GM19452 (cell line): Measurements from ENCODE around the gene ZNF322.

Source experiments
- ATAC-seq: cut with Tn5 transposase; IDR thresholded peaks from one replicate; pipeline ENCODE4 v1.9.1; 2021; ENCODE audit not compliant: unreplicated experiment

Gene ZNF322

GRCh38 chr6:26613689-26614683, 45.6 kb downstream of the ZNF322 start:
- no peak for ATAC-seq

DNA sequence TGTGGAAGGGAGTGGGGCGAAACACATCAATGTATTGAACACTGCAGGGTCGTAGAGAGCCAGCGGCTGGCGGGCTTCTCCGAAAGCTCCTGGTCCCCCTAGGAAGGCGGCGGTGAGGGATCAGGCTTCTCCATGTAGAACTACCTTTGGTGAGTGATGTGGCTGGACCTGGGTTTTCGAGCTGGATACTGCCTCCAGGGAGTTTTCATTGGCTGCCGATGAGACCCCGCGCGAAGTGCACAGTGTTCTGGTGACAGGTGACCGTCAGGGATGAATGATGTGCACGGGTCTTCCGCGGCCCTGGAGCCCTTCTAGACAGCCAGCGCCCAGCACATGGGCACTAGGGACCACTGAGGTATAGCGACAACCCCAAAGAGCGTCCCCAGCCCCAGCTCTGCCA, 46.3 kb downstream of the ZNF322 start:
- no peak for ATAC-seq

- no peak for ATAC-seq
Measured at GRCh38 chr6:26611599-26611998, 47.9 kb downstream of the ZNF322 start.

GRCh38 chr6:26609463-26609862, 50.1 kb downstream of the ZNF322 start:
- ATAC-seq, result no peak

DNA sequence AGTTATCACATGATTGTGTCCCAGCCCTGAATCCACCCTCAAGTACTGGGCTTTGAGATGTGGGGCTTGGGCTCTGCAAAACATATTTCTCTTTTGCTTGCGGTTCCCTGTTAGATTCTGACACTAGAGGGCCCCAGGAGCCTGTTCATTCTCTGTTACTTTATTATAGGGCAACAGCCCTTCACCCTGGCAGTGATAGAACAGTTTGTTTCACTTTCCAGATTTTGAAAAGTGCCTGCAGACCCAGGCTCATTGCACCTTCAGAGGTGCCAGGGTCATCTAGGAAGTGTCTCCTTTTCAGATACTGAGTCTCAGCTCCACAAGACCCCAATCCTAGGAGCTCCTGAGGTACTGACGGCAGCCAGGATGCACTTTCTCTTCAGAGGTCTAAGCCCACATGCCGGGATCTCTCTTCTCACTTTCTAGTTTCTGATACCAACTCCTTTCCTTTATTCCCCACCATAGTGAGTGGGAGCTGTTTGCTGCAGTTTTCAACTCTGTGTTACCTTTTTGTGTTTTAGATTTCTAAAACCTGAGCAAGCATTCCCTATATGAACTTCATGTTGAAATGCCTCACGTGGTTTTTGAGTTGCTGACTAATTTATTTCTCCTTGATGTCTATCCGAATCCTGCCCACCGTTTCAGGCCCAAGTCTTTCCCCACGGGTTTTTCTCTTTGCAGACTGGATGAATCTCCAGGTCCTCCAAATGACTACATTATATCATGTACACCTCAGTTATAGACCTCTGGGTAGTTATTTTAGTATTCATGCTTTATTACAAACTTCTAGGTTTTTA, 51.9 kb downstream of the ZNF322 start:
- no peak for ATAC-seq

GRCh38 chr6:26604797-26605196, 54.7 kb downstream of the ZNF322 start:
- no peak for ATAC-seq

DNA sequence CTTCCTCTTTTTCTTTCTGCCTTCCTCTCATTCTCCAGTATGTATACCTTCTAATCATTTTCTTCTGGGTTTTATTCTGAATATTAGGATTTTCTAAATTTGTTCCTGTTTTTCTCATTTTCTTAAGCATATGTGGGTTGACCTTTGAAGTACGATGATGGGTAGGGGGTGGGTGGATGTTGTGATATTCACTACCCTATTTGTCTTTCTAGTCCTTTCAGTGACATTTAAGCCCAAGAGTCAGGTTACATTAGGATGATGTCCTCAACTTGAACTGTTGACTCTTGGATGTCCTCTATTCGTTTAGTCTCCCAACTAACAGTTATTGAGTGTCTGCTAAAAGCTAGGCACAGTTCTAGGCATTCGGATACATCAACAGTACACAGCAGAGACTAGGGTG, 55.5 kb downstream of the ZNF322 start:
- no peak for ATAC-seq

DNA sequence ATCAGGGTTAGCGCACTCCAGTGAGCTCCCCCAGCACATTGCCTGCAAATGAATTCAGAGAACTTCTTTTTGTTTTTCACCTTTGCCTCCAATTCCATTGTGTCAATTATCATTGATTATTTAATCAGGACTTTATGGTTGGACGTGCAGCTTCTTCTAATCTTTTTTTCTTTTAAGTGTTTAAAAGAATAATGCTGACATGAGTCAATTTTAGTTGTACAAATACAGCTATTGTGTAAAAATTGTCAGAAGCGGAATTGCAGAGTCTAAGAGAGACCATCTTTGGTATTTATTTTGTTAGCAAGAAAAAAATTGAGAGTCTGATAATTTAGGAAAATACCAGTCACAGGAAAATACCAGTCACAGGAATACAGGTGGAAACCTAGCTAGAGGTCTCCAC, 57.3 kb downstream of the ZNF322 start:
- no peak for ATAC-seq

DNA sequence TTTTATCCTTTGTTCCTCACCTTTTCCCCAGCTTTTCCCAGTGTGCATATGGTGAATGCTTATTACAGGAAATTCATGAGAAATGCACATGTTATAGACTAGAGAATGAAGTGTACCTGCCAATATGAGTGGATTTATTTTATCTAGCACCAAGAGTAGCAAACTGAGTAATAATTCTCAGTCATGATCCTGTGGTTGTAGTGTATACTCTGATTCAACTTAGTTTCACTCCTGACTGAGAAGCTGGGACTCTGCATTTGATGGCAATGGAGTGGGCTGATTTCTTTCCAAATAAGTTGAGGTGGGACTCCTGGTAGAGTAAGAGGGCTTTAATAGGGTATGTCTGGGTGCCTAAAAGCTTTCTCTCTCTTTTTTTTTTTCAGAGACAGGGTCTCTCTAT, 58.8 kb downstream of the ZNF322 start:
- ATAC-seq, result no peak

GRCh38 chr6:26599591-26599990, 60.0 kb downstream of the ZNF322 start:
- no peak for ATAC-seq

DNA sequence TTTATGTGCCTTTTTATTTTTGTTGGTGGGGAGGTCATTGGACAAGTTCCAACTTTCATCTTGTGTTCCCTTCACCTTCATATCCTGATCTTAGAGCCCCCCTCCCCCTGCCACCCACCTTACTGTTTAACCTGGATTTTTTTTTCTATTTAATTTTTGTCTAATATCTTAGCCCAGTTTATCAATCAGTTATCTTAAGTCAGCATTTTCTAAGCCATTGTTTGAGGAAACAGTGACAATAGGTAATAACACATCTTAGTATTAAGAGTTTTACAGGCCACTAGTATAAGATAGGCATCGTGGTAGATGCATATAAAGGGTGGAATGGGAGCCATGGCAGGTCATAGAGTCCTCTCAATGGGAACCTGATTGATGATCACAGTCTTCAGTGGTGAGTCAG, 60.4 kb downstream of the ZNF322 start:
- no peak for ATAC-seq

- ATAC-seq, result no peak
Measured at GRCh38 chr6:26598267-26598666, 61.3 kb downstream of the ZNF322 start.

- no peak for ATAC-seq
Measured at GRCh38 chr6:26597821-26598220, 61.7 kb downstream of the ZNF322 start.

DNA sequence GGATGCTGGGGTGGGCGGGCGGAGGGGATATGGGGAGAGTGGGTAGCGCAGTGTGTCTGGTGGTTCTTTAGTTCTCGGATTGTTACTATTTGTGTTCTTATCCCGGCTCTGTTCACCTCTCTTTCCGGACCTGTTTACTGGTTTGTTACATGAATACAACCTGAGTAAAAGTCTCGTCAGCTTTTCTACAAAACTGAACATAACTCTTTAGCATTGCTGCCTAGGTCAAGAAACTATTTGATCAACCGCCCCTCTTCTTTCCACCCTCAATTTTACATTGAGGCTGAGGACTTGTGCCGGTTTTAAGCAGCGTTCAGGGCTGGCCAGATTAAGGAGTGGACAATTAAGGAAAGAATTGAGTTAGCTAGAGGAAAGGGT, 62.2 kb downstream of the ZNF322 start:
- ATAC-seq, result no peak

DNA sequence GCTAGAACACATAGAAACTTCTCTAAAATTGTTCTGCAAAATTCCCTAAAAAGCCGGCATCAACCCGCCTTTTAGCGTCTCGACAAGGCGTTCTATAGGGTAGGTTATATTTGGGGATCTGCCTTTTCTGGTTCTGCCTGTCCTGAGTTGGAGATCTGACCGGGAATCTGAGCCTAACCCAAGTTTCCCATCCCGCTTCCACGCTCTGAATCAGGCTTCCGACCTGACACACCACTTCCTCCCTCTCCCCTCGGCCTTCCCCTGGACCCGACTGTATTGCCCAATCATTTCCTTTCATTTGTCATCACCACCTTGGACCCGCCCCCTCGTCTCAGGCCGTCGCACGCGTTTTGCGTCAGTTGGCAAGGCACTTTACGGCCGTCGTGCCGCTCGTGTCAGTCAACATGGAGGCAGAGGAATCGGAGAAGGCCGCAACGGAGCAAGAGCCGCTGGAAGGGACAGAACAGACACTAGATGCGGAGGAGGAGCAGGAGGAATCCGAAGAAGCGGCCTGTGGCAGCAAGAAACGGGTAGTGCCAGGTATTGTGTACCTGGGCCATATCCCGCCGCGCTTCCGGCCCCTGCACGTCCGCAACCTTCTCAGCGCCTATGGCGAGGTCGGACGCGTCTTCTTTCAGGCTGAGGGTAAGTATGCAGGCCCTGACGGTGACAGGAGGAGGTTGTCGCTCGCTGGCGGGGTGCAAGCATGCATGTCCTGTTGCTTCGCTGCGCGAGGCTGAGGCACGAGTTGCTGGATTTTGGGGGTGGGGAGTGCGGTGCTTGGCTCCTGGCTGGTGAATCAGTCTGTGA, 62.8 kb downstream of the ZNF322 start, which contains the start of gene ABT1:
TSS of gene ABT1 (plus strand) at position 375 of the 810 bp plus-strand sequence. CDS start at position 405, 30 bp downstream.
- ATAC-seq, result peak; percentile 71

GRCh38 chr6:26595669-26596269, 63.8 kb downstream of the ZNF322 start:
- peak; percentile 56 for ATAC-seq

- no peak for ATAC-seq
Measured at GRCh38 chr6:26594730-26595632, 64.6 kb downstream of the ZNF322 start.

GRCh38 chr6:26594131-26594498, 65.4 kb downstream of the ZNF322 start:
- no peak for ATAC-seq

DNA sequence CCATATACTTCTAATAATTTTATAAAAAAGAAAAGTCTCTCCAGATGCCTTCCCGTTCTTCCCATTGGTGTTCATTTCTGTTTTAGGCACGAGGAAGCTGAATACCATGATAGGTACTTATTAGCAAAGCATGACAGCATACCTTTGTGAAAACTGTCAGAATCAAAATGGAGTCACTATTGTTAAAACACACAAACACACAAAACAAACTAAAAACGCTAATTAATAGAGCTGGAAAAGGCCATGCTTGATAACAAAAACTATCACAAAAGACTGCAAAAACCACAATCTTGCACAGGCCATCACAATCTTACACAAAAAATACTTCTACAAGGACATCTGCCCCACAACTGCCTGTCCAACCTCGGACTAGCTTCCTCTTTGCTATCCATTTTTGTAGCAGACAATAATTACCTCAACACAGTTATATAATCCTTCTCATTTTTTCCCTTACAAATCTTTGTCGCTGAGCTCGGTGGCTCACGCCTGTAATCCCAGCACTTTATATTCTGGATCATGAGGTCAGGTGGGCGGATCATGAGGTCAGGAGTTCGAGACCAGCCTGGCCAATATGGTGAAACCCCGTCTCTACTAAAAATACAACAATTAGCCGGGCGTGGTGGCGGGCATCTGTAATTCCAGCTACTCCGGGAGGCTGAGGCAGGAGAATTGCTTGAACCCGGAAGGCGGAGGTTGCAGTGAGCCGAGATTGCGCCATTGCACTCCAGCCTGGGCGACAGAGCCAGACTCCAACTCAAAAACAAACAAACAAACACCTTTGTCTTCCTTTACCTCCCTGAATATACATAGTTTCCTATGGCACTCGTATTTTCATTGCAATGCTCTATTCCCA, 66.0 kb downstream of the ZNF322 start:
- no peak for ATAC-seq
